ENCODE results near the gene ACACA.

The ACACA gene

GRCh38 chr17:37225465-37225864 lies 181.2 kb downstream of the ACACA start:
- no peak for TF ChIP-seq CTCF (IDR thresholded peaks at IDR 0.05; ENCODE audit: insufficient read depth, low read length, missing control alignments)
- CTCF ChIA-PET = interaction anchor here (2.4 to 4.1 kb wide), 3 partner anchors 9 to 178 kb away, joined by 7 to 30 read pairs (median 18); no protein-coding TSS in a partner anchor
- POLR2A ChIA-PET = no interaction called here
- DNase-seq (ENCODE audit: low read depth, low spot score) = no peak
- H3K4me3 ChIP-seq (ENCODE audit: low read depth, low read length) = no peak overlapping the region

- no peak for TF ChIP-seq CTCF (IDR thresholded peaks at IDR 0.05; ENCODE audit: insufficient read depth, low read length, missing control alignments)
- DNase-seq (ENCODE audit: low read depth, low spot score) = no peak
- no peak overlapping the region for H3K4me3 ChIP-seq (ENCODE audit: low read depth, low read length)
- POLR2A ChIA-PET = no interaction called here
- CTCF ChIA-PET = interaction anchor here (1.1 to 4.1 kb wide), 4 partner anchors 12 to 621 kb away, joined by 3 to 30 read pairs (median 12); partner anchors contain the start of gene MRM1
Observed at GRCh38 chr17:37221865-37222264, 184.8 kb downstream of the ACACA start.

GRCh38 chr17:37220607-37220953 lies 186.1 kb downstream of the ACACA start:
- CTCF ChIA-PET = no interaction called here
- peak; percentile 69 for TF ChIP-seq CTCF (IDR thresholded peaks at IDR 0.05; ENCODE audit: insufficient read depth, low read length, missing control alignments)
- DNase-seq (ENCODE audit: low read depth, low spot score) = no peak
- no peak overlapping the region for H3K4me3 ChIP-seq (ENCODE audit: low read depth, low read length)
- POLR2A ChIA-PET = no interaction called here

GRCh38 chr17:37219876-37220606 lies 186.6 kb downstream of the ACACA start:
- H3K4me3 ChIP-seq (ENCODE audit: low read depth, low read length) = no peak overlapping the region
- no peak for TF ChIP-seq CTCF (IDR thresholded peaks at IDR 0.05; ENCODE audit: insufficient read depth, low read length, missing control alignments)
- ChIA-PET CTCF (interaction anchor here (0.9 to 2.0 kb wide), 3 partner anchors 172 to 617 kb away, joined by 3 to 11 read pairs (median 8); no protein-coding TSS in a partner anchor), POLR2A (no interaction called here)
- DNase-seq (ENCODE audit: low read depth, low spot score) = no peak

- no peak for DNase-seq (ENCODE audit: low read depth, low spot score)
- ChIA-PET CTCF (interaction anchor here (0.8 to 2.0 kb wide), 10 partner anchors 9 to 616 kb away, joined by 3 to 11 read pairs (median 4); no protein-coding TSS in a partner anchor), POLR2A (no interaction called here)
- no peak overlapping the region for H3K4me3 ChIP-seq (ENCODE audit: low read depth, low read length)
- TF ChIP-seq CTCF (IDR thresholded peaks at IDR 0.05; ENCODE audit: insufficient read depth, low read length, missing control alignments) = no peak
Observed at GRCh38 chr17:37218849-37219248, 187.8 kb downstream of the ACACA start.

GRCh38 chr17:37214416-37214815 lies 192.2 kb downstream of the ACACA start:
- ChIA-PET POLR2A (no interaction called here), CTCF (interaction anchor here (1.2 to 10.0 kb wide), 5 partner anchors 10 to 585 kb away, joined by 3 to 55 read pairs (median 6); no protein-coding TSS in a partner anchor)
- no peak for DNase-seq (ENCODE audit: low read depth, low spot score)
- TF ChIP-seq CTCF (IDR thresholded peaks at IDR 0.05; ENCODE audit: insufficient read depth, low read length, missing control alignments) = no peak
- H3K4me3 ChIP-seq (ENCODE audit: low read depth, low read length) = no peak overlapping the region
